Left ventricle myocardium inferior (tissue), 1 donor: ENCODE measurements around the gene STRADB. TPM values are rescaled to one million over a fixed set of nuclear protein-coding genes. Genes with fewer than 3 reads are reported as not detected.

Source experiments
- DNase-seq: peaks from one replicate; pipeline ENCODE4 v3.0.0-alpha.2; 2020
- H3K27ac ChIP-seq: fragments of 200-600 bp; replicated peaks from 2 replicates; pipeline ENCODE4 v1.8.0; 2021
- H3K27me3 ChIP-seq: fragments of 200-600 bp; 2 replicates; pipeline ENCODE4 v1.8.0; 2021; ENCODE audit warnings: low read depth
- H3K36me3 ChIP-seq: fragments of 200-600 bp; 2 replicates; pipeline ENCODE4 v1.8.0; 2021
- H3K4me1 ChIP-seq: fragments of 200-600 bp; 2 replicates; pipeline ENCODE4 v1.8.0; 2021
- H3K4me3 ChIP-seq: fragments of 200-600 bp; 2 replicates; pipeline ENCODE4 v1.8.0; 2021; ENCODE audit warnings: mild to moderate bottlenecking, moderate library complexity
- H3K9me3 ChIP-seq: fragments of 200-600 bp; replicated peaks from 2 replicates; pipeline ENCODE4 v1.8.0; 2021
- CTCF ChIP-seq: fragments of 200-600 bp; IDR thresholded peaks from 2 replicates; pipeline ENCODE4 v1.8.0; 2021; ENCODE audit warnings: antibody characterized with exemption, mild to moderate bottlenecking, borderline replicate concordance
- intact Hi-C: fragments of 100-400 bp; cut with micrococcal nuclease; formaldehyde crosslinking; loops from one replicate; pipeline ENCODE4 v1.11.0; 2022
- total RNA-seq: library from RNA; stranded (reverse); fragmentation: NEBNext Ultra II Directional; extraction: Animal tissue kit (Norgen Biotek cat#: 25700); gene quantifications from one replicate; pipeline ENCODE4 v1.2.1, GENCODE V29; 2021
- donor health status: DM: no; HTN: yes; CAD: no; lungs with severe emphysema.

Gene STRADB
- total RNA-seq, 1 donor from 2014 or later = 57.5 TPM

- TF ChIP-seq CTCF = no peak
- H3K4me1 ChIP-seq = no peaks in the 10 kb centered on the region
- H3K27me3 ChIP-seq = no peaks in the 10 kb centered on the region
- H3K36me3 ChIP-seq = no peaks in the 10 kb centered on the region
- intact Hi-C loops = no loop called here
- no peak overlapping the region for H3K4me3 ChIP-seq
- no peaks in the 10 kb centered on the region for H3K9me3 ChIP-seq
- no peak overlapping the region for H3K27ac ChIP-seq
- no peak for DNase-seq
Observed at GRCh38 chr2:201513271-201513670, 61.7 kb downstream of the STRADB start.

GRCh38 chr2:201515573-201516246 is 64.2 kb downstream of the STRADB start:
- no peaks in the 10 kb centered on the region for H3K4me1 ChIP-seq
- H3K9me3 ChIP-seq = peaks cover 18% of the 10 kb centered on the region
- intact Hi-C loops = no loop called here
- H3K27me3 ChIP-seq = no peaks in the 10 kb centered on the region
- H3K4me3 ChIP-seq = no peak overlapping the region
- no peak for DNase-seq
- no peak for TF ChIP-seq CTCF
- H3K27ac ChIP-seq = no peak overlapping the region
- H3K36me3 ChIP-seq = no peaks in the 10 kb centered on the region

- DNase-seq = no peak
- H3K36me3 ChIP-seq = no peaks in the 10 kb centered on the region
- H3K27ac ChIP-seq = no peak overlapping the region
- TF ChIP-seq CTCF = no peak
- no peaks in the 10 kb centered on the region for H3K4me1 ChIP-seq
- no peaks in the 10 kb centered on the region for H3K27me3 ChIP-seq
- intact Hi-C loops = no loop called here
- peaks cover 18% of the 10 kb centered on the region for H3K9me3 ChIP-seq
- no peak overlapping the region for H3K4me3 ChIP-seq
Observed at GRCh38 chr2:201517094-201517493, 65.6 kb downstream of the STRADB start.

- H3K27ac ChIP-seq = no peak overlapping the region
- no peaks in the 10 kb centered on the region for H3K4me1 ChIP-seq
- H3K27me3 ChIP-seq = no peaks in the 10 kb centered on the region
- DNase-seq = no peak
- no peak for TF ChIP-seq CTCF
- H3K9me3 ChIP-seq = peaks cover 37% of the 10 kb centered on the region
- intact Hi-C loops = no loop called here
- no peak overlapping the region for H3K4me3 ChIP-seq
- no peaks in the 10 kb centered on the region for H3K36me3 ChIP-seq
Observed at GRCh38 chr2:201520201-201520600, 68.7 kb downstream of the STRADB start.

GRCh38 chr2:201522965-201523364 is 71.4 kb downstream of the STRADB start:
- Histone ChIP-seq H3K4me3 (no peak overlapping the region), H3K36me3 (no peaks in the 10 kb centered on the region), H3K27ac (no peak overlapping the region), H3K9me3 (peaks cover 55% of the 10 kb centered on the region), H3K4me1 (no peaks in the 10 kb centered on the region), H3K27me3 (no peaks in the 10 kb centered on the region)
- intact Hi-C loops = no loop called here
- DNase-seq = no peak
- TF ChIP-seq CTCF = no peak
